Non-pigmented ciliary epithelial cell (primary cell): ENCODE results near the gene LEKR1.
"Not testable (repeated sequence)": the region's sequence is repeated elsewhere in the genome, so short reads cannot be mapped to it uniquely, and the experiment has no call there.

Source experiments
- DNase-seq: peaks from one replicate; pipeline ENCODE4 v3.0.0-alpha.2; 2010; ENCODE audit warnings: low read depth

Gene LEKR1

GRCh38 chr3:156806698-156807097, 19.5 kb upstream of the LEKR1 start:
- DNase-seq = no peak

- no peak for DNase-seq
Measured at GRCh38 chr3:156808025-156808424, 18.1 kb upstream of the LEKR1 start.

GRCh38 chr3:156811089-156811862, 14.9 kb upstream of the LEKR1 start:
- DNase-seq = no peak

DNA sequence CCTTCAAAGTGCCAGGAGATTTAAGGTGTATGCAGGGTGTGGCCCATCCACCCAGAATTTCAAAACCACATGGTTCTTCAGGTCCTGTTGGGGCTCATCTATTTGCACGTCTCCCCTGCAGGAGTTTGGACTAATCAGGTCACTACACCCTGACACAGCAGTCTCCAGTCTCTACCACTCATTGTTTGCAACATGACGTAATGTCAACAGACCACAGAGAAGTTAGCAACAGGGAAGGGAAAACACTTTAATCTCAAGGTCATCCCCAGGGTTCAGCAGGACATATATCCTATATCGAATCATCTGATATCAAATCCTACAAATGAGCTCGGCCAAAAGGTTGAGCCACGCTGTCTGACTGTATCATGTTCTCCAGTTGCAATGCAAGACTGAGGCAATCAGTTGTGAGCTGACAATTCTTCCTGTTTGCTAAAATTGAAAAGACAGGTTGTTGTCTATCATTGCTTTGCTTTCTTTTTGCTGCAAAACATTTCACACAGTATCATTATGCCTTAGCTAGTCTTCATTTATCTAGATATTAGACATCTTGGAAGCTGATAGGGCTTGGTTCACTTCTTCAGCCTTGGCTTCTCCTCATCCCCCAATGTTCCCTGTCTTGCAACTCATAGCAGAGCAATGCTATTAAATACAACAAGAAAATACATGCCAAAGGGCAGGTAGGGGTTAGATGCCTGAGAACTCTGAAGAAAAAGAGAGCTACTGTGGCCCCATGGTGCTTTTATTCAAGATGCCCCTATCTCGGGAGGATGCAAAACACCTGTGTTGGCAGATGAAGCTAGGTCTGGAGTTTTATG, 13.4 kb upstream of the LEKR1 start:
- DNase-seq = no peak

DNA sequence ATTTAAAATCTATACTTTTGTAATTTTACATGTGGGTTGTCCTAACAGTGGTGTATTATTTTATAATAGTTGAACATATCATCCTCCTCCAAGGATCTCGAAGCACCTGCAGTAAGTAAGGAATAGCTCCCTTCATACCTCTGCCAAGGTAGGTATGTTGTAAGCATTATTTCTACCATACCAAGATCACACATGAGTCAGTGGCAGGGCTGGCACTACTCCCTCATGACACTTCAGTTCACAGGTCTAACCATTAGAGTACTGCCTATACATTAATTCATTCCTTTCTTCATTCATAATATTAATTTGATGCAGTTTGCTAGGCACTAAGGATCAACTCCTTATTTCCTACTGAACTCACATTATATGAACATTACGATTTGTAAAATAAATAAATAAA, 11.9 kb upstream of the LEKR1 start:
- no peak for DNase-seq

DNA sequence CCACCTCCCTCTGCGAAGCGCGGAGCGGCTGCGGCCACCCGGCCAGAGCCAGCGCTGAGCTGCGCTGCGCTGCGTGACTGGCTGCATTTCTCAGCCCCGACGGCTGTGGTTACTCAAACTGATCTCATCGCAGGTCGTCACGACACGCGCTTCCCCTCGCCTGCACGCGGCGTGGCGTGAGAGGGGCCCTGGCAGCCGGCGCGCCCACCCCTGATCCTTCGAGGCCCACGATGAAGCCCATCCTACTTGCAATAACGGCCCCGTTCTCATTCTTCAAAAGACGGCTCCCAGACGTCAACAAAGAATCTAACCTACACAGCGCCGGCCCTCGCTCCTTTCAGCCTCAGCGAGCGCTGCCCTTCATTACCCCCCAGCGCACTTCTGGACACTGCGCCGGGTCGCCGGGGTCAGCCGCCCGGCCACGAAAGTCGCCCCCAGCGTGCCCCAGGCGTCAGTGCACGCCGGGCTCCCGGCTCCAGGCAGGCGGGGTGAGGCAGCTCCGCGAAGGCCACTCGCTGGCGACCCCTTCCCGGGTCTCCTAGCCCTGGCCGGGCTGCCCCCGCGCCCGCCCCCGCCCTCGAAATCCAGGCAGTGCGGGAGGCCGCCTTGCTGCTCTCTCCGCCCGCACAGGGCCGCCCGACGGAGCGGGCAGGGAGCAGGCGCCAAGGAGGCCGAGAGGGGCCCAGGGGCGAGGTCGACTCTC, 9.9 kb upstream of the LEKR1 start:
- DNase-seq = no peak

DNA sequence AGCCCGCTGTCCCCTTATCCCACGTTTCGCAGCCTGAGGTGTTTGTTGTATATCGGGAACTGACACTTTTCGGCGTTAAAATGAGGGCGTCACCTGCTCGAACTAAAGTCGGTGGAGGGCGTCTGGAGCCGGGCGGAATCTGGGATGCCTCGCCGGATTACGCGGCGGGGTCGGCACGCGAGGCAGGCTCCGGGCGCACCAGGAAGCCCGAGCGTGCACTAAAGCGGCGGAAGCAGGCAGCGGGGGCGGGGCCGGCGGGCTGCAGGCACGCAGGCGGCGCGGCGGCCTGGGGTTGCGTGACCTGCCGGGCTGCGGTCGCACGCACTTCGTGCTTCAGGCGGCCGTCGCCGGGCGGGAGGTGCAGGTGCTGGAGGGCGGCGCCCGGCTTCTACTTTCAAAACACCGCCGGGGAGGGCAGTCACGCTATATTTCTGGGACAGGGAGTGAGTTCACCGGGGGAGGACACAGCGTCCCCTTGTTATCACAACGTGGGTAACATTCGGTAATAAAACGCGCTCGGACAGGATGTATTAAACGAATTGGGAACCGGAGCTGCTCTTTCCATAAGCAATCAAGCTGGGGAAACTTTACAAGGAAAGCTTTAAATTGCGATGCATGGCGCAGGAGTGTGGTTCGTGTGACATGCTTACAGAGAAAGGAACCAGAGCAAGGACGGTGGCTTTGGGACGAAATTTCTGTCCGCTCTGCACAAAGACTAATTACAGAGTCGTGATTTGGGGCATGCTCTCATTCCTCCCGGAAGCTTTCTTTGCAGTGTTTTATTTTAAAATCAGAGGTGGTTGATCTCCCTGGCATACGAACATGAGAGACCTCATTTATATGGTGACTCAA, 9.1 kb upstream of the LEKR1 start:
- no peak for DNase-seq

- DNase-seq = no peak
Measured at GRCh38 chr3:156817646-156818272, 8.4 kb upstream of the LEKR1 start.

- DNase-seq = no peak
Measured at GRCh38 chr3:156818273-156818651, 7.9 kb upstream of the LEKR1 start.

DNA sequence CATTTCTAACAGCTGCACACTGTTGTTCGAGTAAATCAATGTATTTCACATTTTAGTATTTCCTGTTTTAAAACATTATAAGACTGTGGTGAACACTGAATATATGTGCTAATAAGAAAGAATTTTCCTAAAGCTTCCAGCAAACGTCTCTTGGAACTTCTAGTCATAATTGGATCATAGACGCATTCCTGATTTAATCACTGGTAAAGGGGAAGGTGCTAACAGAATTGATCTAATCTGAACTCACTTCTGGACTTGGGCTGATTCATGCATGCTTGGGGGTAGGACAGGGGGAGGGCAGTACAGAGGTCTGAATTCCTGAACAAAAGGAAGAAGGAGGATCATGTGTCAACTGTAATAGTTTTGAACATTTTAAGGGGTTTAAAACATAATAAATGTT, 7.3 kb upstream of the LEKR1 start:
- DNase-seq = peak; percentile 73

DNA sequence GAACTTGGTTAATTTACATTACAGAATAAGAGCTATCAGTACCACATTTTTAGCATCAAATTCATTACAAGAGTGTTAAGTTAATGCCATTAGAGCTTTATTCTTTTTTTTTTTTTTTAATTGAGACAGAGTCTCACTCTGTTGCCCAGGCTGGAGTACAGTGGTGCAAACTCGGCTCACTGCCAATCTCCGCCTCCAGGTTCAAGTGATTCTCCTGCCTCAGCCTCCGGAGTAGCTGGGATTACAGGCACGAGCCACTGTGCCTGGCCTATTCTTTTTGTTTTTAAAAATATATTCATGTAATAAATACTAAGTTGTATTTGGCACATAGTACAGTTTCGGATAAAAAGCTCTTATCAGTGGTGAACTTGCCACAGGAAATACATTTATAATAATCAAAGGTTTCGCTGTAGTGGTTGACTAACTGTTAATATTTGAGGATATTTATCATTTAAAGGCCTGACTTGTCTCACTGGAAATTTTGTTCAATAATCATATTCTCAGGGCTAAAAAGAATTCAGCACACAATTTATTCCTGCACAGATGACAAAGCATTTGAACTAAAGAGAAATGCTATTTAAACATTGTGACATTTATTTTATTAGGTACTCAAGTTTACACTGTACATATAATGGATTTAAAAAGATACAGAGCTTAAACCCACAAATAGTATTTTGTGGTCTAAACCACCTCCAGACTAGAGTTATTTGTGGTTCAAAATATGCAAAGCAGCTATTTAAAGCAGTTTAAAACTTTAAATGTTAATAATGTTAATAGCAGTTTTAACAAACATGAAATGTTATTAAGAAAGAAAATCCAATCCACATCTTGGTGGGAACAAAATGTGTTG, 6.1 kb upstream of the LEKR1 start:
- DNase-seq = no peak

GRCh38 chr3:156820692-156821080, 5.5 kb upstream of the LEKR1 start:
- no peak for DNase-seq

GRCh38 chr3:156822626-156823260, 3.4 kb upstream of the LEKR1 start:
- not testable (repeated sequence) for DNase-seq

DNA sequence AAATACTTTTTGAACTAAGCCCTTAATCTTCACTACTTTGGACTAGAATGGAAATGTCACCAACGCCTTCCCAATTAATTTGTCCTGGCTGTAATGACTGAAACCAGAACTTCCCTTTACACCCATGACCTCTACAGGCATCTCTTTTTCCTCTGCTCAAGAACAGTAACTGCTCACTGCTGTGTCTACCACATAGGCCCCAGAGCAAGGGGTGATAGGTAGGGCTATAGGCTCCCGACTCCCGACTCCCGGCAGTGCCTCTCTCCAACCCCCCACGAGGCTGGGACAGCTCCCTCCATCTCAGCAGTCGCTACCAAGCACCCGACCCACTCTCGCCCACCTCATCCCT, 384 bp upstream of the LEKR1 start:
- no peak for DNase-seq

- no peak for DNase-seq
Measured at GRCh38 chr3:156826896-156827882, 1.0 kb downstream of the LEKR1 start.

GRCh38 chr3:156831006-156831405, 4.9 kb downstream of the LEKR1 start:
- no peak for DNase-seq

DNA sequence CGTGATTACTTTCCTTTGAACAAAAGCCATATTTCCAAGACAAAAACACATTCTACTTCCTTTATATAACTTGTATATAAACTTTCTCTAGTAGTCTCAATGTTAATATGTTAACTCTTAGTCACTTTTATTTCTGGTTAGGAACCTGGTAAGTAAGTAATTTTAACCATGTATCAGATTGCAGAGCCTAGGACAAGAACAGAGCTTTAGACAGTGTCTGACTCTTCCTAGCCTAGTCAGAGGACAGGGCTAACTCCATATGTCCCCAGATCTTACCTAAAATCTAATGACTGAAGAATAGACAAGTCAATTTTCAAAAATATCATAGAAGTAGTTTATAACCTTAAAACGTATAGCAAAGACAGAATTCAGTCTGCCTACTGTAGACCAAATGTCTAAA, 8.3 kb downstream of the LEKR1 start:
- no peak for DNase-seq

DNA sequence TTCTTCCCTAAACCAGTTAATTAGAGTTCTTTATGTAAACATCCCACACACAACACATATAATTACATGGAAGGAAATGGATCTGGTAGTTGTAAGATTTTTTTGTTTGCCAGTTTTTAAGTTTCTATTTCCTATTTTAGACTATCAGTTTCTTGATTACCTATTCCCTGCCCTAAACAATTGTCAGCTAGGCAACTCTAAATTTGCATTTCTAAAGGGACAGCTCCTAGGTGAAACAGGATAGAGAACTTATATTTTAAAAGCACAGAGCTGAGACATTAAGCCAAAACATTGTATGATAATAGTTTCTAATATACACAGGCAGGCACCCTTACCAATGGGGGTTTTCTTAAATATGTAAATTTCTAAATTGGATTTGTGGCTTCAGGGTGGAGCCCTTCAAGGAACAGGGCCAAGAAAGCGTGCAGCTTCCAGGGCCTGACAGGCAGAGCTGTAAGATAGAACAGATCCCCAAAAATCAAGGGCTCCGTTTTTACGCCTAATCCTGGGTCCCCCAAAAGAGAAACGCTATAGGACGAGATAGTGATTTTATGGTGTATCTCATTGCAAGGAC, 8.9 kb downstream of the LEKR1 start:
- no peak for DNase-seq

GRCh38 chr3:156836701-156837100, 10.5 kb downstream of the LEKR1 start:
- no peak for DNase-seq
